HTERT RPE-1 (cell line): ENCODE results near the gene SPOP.
"Not testable (repeated sequence)": the region's sequence is repeated elsewhere in the genome, so short reads cannot be mapped to it uniquely, and the experiment has no call there.

Source experiments
- in situ Hi-C: fragments of 300-500 bp; cut with MboI; formaldehyde crosslinking; loops from 4 replicates; pipeline ENCODE4 v1.14.3; 2020; ENCODE audit warnings: low sequenced_read_pairs

The SPOP gene

GRCh38 chr17:49677933-49678847 is at the start of gene SPOP:
TSS of gene SPOP (minus strand) at chr17:49678097. CDS start at chr17:49622810, 55,287 bp downstream.
- in situ Hi-C loops: loop anchor here (25.0 kb wide), 1 partner anchor 116 kb away; no protein-coding TSS in a partner anchor

GRCh38 chr17:49727380-49727779 is 49.5 kb upstream of the SPOP start:
- in situ Hi-C loops: no loop called here

GRCh38 chr17:49725452-49726130 is 47.7 kb upstream of the SPOP start:
- in situ Hi-C loops: no loop called here

GRCh38 chr17:49724552-49724951 is 46.7 kb upstream of the SPOP start:
- in situ Hi-C loops: not testable (repeated sequence)

- in situ Hi-C loops: no loop called here
Measured at GRCh38 chr17:49723423-49723822, 45.5 kb upstream of the SPOP start.

GRCh38 chr17:49722066-49722465 is 44.2 kb upstream of the SPOP start:
- in situ Hi-C loops: no loop called here

- in situ Hi-C loops: no loop called here
Measured at GRCh38 chr17:49717371-49717861, 39.5 kb upstream of the SPOP start.

GRCh38 chr17:49716668-49717364 is 38.9 kb upstream of the SPOP start:
- in situ Hi-C loops: no loop called here

- in situ Hi-C loops: no loop called here
Measured at GRCh38 chr17:49715717-49716279, 37.9 kb upstream of the SPOP start.

GRCh38 chr17:49715216-49715615 is 37.3 kb upstream of the SPOP start:
- in situ Hi-C loops: no loop called here

GRCh38 chr17:49708515-49709183 is 30.8 kb upstream of the SPOP start:
- in situ Hi-C loops: no loop called here

GRCh38 chr17:49707608-49708514 is 30.0 kb upstream of the SPOP start, which contains the start of gene SLC35B1:
TSS of gene SLC35B1 (minus strand) at chr17:49707964. CDS start at chr17:49707833, 131 bp downstream.
- in situ Hi-C loops: no loop called here

- in situ Hi-C loops: no loop called here
Measured at GRCh38 chr17:49707246-49707607, 29.3 kb upstream of the SPOP start.

GRCh38 chr17:49705254-49705653 is 27.4 kb upstream of the SPOP start:
- in situ Hi-C loops: no loop called here

- in situ Hi-C loops: no loop called here
Measured at GRCh38 chr17:49703557-49704277, 25.8 kb upstream of the SPOP start.

GRCh38 chr17:49700960-49701359 is 23.1 kb upstream of the SPOP start:
- in situ Hi-C loops: no loop called here

- in situ Hi-C loops: loop anchor here (25.0 kb wide), 1 partner anchor 138 kb away; no protein-coding TSS in a partner anchor
Measured at GRCh38 chr17:49699966-49700575, 22.2 kb upstream of the SPOP start.

- in situ Hi-C loops: loop anchor here (25.0 kb wide), 1 partner anchor 136 kb away; no protein-coding TSS in a partner anchor
Measured at GRCh38 chr17:49698005-49698404, 20.1 kb upstream of the SPOP start.
